Stimulated activated CD8-positive, alpha-beta memory T cell treated with anti-CD3 and anti-CD28 coated beads, Interleukin-12 subunit alpha, Interleukin-12 subunit beta, amount 100 ng/mL, for 24 hours (primary cell): ENCODE results near the gene HMGXB3.
"Not testable (repeated sequence)": the region's sequence is repeated elsewhere in the genome, so short reads cannot be mapped to it uniquely, and the experiment has no call there.

Experiments used
- DNase-seq: peaks from one replicate; pipeline ENCODE4 v3.0.0-alpha.2; 2020; ENCODE audit errors: extremely low read depth

HMGXB3 gene

DNA sequence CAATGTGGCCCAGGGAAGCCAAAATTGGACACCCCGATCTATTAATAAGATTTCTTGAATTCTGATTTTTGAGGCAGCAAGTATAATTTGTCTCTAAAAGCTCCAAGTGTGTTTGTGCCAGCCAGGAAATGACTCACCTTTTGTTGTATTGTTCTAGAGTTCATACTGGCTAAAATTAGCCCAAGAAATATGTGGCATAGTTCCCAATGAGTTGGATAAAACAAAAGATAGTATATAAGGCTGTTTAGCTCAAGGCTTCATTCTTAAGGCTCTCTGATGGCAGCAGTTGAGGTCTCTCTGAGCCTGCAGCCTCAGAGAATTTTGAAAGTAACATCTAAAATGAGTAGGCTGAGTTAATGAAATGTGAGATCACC lies 21.6 kb downstream of the HMGXB3 start:
- DNase-seq, result no peak

DNA sequence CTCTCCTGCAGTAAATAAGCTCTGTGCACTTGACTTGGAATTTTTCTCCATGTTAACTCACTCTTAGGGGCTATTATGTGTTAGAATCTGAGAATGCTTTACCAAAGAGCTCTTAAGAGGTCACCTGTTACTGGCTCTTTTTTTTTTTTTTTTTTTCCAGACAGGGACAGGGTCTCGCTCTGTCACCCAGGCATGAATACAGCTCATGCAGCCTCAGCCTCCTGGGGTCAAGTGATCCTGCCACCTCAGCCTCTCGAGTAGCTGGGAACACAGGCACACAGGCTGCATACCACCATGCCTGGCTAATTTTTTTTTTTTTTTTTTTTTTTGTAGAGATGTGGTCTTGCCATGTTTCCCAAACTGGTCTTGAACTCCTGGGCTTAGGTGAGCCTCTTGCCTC lies 22.1 kb downstream of the HMGXB3 start:
- no peak for DNase-seq

DNA sequence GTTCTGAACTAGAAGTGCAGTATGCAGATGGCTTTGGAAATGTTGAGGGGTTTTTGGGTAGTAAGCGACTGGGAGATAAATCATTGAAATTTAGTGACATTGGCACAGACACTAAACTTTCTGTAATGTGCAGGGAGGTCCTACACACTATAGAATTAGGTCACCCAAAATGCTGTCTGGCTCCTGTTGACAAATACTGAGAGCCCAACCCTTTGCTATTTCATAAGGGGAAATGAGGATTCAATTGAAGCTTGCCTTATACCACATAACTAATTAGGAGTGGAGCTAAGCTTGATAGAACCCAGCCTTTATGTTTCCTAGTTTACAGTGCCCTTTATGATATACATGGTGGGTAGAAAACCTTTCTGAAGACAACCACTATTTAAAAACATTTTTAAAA lies 22.6 kb downstream of the HMGXB3 start:
- DNase-seq, result no peak

DNA sequence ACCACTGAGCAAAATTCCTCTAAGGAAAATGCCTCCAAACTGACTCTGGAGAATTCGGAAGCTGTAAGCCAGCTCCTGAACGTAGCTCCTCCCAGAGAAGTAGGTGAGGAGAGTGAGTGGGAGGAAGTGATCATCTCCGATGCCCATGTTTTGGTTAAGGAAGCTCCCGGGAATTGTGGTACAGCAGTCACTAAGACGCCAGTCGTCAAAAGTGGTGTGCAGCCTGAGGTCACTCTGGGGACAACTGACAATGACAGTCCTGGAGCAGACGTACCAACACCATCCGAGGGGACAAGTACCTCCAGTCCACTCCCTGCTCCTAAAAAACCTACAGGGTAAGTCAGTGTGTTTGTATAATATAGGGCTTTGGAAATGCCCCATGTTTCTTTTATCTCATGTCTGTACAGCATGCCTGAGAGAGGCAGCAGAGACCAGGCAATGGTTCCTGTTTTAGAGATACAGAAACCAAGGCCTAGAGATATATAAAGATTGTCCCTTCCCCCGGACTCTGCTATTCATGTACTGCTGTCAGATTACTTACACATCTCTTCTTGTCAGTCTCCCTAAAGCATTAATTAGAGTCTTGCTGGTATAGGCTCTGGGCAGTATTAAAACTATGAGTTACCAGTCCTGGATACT lies 23.9 kb downstream of the HMGXB3 start:
- no peak for DNase-seq

DNA sequence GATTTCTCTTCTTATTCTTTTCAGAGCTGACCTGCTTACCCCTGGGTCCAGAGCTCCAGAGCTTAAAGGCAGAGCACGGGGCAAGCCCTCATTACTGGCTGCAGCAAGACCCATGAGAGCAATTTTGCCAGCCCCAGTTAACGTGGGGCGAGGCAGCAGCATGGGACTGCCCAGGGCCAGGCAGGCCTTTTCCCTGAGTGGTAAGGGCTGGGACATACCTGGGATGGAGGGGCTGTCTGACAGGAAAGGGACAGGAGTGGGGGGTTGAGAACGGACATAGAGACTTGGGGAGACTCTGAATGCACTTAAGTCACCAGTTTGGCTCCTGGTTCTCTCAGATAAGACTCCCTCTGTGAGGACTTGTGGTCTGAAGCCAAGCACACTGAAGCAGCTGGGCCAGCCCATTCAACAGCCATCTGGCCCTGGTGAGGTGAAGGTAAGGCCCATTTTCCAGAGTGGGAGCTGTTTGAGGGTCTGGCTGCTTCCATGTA lies 26.2 kb downstream of the HMGXB3 start:
- DNase-seq, result no peak

DNA sequence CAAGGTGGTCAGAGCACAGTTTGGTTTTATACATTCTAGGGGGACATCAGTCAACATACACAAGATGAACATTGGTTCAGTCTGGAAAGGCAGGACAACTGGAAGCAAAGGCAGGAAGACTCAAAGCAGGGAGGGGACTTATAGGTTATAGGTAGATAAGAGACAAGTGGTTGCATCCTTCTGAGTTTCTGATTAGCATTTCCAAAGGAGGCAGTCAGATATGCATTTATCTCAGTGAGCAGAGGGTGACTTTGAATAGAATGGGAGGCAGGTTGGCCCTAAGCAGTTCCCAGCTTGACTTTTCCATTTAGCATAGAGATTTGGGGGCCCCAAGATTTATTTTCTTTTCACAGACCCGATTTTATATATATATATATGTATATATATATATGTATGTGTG lies 27.5 kb downstream of the HMGXB3 start:
- DNase-seq, result not testable (repeated sequence)

DNA sequence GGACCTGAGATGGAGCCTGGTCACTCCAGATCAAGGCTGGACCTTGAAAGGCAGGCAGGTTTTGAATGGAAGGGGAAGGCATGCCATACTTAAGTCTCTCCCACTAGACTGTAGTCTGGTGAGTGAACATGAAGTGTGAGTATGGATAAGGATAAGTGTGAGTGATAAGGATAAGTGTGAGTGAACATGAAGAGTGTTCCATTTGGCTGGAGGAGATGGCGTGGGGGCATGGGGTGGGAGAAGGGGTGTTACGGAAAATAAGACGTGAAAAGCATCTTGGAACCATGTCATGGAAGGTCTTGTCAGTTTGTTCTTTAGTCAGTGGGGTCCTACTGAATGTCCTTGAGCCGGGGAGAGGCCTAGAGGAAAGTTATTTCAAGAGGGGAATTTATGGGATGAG lies 32.8 kb downstream of the HMGXB3 start:
- no peak for DNase-seq

DNA sequence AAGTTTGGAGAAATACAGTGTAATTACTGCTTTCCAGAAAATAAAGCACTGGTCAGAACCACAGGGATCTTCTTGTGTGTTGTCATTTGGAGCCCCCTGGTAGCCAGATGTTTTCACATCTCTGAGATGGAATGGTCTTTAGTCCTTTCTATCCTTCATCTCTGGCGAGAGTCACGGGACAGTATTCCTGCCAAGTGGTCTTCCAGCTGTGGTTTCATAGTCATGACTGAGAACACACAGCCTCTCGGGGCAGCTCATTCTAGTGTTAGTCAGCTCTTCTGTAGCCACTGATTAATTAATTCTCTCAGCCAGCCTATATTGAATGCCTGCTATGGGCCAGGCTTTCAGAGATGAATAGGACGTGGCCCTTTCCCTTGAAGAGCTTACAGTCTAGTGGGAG lies 34.1 kb downstream of the HMGXB3 start:
- DNase-seq, result no peak

DNA sequence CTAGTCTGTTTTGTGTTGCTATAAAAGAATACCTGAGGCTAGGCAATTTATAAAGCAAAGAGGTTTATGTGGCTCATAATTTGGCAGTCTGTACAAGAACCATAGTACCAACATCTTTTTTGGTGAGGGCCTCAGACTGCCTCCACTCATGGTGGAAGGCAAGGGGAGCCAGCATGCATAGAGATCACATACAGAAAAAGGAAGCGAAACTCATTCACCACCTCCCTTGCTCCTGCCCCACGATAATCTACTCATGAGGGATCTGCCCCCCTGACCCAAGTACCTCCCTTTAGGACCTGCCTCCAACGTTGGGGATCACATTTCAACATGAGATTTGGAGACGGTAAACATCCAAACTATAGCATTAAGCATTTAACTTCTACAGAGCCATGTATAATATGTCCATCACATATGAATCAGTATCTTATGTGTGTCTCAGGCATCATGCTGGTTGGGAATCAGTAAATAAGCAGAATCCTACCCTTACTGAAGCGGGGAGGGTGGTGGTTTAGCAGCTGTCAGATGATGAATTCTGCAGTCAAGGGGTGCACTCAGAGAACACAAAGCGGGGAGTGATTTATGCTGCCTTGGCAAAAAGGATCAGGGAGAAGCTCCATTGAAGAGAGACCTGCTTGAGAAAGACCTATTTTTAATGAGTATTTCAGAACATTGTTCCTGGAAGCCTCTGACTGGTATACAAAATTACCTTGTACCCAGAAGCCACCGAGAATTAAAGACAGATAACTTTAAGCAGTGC lies 34.8 kb downstream of the HMGXB3 start:
- DNase-seq, result no peak

DNA sequence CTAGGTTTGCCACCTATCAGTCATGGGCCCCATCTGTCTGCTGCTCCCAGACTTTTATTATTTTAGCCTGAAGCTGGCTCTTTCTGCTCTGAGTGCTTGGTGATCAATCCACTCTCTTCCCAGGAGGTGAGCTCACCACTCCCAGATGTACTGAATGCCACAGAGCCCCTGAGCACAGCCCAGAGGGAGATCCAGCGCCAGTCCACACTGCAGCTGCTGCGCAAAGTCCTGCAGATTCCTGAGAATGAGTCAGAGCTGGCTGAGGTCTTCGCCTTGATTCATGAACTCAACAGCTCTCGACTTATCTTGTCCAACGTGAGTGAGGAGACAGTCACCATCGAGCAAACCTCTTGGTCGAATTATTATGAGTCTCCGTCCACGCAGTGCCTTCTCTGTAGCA lies 36.0 kb downstream of the HMGXB3 start:
- no peak for DNase-seq

DNA sequence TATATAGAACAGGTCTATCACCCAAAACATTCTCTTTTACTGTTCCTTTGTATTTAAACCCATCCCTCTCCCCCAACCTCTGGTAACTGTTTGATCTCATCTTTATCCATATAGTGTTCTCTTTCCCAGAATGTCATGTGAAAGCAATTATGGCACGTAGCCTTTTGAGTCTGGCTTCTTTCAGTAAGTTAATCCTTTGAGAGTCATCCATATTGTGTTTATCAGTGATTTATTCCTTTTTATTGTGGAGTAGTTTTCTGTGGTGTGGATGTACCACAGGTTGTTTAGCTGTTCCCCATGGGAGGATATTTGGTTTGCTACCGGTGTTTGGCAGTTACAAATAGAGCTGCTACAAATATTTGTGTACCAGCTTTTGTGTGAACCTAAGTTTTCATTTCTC lies 38.0 kb downstream of the HMGXB3 start:
- DNase-seq, result no peak

DNA sequence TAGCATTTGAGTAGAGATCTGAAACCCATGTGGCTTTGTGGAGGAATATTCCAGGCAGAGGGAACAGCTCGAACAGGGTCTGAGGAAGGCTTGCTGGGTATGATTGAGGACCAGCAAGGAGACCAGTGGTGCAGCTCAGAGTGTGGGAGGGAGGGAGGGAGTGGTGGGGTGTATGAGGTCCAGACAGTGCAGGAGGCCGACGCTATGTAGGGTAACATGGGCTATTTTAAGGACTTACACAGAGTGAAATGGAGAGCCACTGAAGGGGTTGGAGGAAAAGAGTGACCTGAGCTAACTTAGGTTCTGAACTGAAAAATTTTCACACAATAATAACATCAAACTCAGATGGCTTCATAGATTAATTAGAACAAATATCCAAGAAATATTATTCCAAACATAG lies 41.9 kb downstream of the HMGXB3 start:
- DNase-seq, result no peak

DNA sequence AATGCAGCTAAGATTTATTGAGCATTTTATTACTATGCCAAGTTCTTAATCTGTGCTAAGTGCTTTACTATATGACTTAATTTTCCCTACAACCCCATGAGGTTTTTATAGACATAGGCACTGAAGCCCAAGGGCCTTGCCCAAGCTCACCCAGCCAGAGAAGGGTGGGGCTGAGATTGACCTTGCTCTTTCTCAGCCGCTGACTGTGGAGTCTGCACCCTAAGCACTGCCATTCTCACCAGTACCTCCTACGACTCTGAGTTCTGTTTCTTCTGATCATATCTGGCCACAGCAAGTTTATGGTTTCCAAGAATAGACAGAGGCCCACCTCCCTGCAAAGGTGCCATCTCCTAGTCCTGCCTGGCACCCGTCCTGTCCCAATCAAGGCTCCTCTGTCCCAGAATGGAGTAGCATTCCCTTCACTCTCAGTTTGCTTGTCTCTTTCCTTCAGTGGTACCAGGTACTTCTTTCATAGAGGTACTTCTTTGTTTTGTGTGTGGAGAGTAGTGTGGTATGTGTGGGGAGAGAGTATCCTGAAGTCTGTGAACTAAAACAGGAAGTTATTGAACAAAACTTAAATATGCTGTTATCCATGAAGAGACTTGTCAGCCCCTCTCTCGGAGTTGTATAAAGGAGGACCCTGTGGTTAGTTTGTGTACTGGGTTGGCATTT lies 43.3 kb downstream of the HMGXB3 start:
- no peak for DNase-seq

DNA sequence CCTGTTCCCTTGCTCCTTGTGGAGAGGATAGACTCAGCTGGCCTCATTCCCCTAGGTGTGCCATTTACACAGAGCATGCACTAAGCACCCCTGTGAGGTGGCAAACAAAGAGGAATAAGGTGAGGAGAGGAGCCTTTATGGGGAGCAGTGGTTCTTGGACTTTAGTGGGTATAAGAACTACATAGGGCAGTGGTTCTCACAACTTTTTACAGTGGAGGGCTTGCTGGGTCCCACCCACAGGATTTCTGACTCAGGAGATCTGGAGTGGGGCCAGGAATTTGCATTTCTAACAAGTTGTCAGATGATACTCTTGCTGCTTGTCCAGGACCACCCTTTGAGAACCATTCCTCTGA lies 43.8 kb downstream of the HMGXB3 start:
- no peak for DNase-seq

DNA sequence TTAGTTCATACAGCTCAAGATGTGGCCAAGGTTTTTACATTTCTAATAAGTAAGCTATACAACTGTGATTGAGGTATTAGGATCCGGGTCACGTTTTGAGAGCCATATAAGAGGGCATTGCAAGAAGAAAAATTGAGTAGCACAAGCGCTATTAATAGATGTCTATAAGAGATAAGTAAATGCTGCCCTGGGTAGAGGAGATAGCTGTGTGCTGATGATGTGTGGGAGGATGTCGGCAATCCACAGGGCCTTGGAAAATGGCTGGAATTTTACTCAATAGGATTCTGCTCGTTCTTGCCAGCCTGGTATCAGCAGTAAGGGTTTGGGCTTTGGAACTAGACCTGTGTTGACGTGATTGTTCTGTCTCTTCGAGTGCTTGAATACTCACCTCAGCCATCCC lies 44.2 kb downstream of the HMGXB3 start:
- no peak for DNase-seq

DNA sequence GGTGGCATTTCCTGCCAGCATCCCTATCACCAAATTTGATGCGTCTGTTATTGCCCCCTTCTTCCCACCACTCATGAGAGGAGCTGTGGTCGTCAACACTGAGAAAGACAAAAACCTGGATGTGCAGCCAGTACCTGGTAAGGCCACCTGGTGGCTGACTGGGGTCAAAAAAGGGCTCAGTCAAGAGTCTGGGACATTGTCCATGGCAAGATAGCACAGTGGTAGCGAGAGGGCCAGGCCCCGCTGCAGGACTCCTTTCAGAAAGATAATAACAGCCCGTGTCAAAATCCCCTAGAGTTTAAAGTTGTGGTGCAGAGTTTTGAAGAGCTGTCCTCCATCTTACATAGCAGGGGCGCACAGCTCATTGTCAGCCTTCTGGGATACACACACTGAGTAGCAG lies 45.0 kb downstream of the HMGXB3 start:
- DNase-seq, result no peak

DNA sequence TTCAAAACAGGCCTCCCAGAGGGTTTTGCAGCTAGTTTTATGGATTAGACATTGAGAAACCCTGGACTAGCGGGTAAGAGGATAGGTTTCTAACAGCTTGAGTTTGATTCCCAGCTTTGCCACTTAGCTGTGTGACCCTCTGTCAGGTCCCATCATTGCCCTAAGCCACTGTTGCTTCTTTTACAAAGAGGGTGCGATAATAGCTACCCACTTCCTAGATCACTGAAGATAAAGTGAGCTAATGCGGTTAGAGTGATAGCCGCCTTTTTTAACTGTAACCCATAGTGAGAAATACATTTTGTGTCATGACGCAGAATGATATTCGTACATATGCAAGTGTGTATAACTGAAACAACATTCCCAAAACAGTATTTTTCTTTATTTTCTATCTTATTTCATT lies 45.5 kb downstream of the HMGXB3 start:
- DNase-seq, result no peak

DNA sequence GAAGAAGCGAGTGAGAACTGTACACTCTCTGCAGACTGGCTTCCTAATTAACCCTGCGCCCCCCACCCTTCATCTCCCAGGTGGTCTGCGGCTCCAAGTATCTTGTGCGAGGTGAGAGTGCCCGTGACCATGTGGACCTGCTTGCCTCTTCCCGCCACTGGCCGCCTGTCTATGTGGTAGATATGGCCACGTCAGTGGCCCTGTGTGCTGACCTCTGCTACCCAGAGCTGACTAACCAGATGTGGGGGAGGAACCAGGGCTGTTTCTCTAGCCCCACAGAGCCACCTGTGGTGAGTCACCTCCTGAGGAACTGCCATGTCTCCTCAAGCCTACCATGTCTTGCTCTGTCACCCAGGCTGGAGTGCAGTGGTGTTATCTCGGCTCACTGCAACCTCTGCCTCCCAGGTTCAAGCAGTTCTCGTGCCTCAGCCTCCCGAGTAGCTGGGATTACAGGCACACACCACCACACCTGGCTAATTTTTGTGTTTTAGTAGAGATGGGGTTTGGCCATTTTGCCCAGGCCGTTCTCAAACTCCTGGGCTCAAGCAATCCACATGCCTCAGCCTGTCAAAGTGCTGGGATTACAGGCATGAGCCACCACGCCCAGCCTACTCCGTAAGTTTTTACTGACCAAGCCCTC lies 49.8 kb downstream of the HMGXB3 start:
- not testable (repeated sequence) for DNase-seq

DNA sequence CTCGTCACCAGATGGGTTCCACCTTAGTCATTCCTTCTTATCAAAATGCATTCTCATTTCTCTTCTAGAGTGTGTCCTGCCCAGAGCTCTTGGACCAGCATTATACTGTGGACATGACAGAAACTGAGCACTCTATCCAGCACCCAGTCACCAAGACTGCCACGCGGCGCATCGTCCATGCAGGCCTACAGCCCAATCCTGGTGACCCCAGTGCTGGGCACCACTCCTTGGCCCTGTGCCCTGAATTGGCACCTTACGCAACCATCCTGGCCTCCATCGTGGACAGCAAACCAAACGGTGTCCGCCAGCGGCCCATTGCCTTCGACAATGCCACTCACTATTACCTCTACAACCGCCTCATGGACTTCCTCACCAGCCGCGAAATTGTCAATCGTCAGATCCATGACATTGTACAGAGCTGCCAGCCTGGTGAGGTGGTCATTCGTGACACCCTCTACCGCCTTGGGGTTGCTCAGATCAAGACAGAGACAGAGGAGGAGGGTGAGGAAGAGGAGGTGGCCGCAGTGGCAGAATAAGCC lies 51.2 kb downstream of the HMGXB3 start:
- DNase-seq, result no peak

DNA sequence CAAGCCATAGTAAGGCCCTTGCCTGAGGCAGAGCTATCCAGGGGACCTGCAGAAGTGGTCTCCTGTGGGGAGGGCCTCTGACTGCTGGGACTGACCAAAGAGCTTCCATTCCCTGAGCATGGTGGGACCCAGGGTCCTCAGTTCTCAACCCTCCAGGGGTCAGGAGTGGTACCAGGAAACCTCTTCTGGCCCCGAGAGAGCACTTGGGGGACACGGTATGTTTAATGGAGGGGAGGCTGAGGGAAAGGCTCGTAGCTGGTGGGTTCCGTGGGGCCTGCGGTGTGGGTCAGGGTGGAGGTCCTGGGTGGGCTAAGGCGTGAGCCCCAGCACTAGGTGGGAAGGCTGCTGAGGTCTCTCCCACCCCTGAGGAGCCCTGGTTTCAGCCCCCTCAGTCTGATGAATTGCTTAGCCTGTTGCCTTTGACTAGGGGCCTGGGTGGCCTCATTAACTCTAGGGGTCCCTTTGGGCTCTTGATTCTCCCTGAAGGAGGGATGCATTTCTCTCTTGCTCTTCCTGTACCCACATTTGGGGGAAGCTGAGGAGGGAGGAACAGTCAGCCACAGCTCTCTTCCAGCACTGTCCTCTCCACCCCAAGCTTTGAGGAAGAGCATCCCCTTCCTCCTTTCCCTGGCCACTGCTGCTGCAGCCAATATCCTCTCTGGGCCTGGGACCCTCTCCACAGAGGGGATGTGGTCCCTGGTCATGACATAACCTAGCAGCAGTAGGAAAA lies 51.9 kb downstream of the HMGXB3 start:
- no peak for DNase-seq

DNA sequence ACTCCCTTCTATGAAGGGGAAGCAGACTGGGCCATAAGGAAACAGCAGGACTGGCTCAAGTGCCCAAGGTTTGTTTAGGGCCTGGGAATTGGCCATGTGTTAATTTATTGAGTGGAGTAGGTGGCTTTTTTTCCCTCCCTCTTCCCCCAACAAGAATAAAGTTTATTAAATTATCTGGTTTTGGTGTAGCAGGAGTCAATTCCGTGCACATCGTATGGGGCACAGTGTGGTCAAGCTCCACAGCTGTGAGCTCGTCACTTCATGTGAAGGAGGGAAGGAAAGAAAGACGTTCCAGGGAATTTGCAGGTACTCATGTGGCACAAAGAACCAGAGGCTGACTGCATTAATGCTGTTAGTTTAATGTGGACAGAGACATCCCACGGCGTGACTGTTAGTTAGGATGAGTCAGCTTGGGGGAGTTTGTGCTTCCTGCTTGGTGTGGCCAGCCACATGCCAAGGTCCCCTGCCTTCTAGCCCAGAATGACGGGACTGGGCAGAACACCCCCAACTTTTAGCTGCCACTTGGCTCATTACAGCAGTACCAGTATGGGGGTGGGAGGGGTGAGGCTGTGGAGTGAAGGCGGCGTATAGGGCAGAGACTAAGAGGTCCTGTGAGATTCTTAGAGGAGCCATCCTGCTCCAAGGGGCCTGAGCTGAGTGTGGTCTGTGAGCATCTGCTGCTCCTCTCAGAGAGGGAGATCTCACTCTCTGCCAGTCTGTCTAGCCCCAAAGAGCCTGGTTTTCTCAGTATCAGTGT lies 52.6 kb downstream of the HMGXB3 start:
- no peak for DNase-seq
